NCI-H82 treated with DMSO at 0.1 percent for 48 hours (cell line): Measurements from ENCODE around the gene ZNF556.
"Not testable (repeated sequence)": the region's sequence is repeated elsewhere in the genome, so short reads cannot be mapped to it uniquely, and the experiment has no call there.

Experiments used
- DNase-seq: peaks from one replicate; lab custom pipeline; 2025; ENCODE audit not compliant: unreplicated experiment; lab: John Stamatoyannopoulos, UW

ZNF556 gene

DNA sequence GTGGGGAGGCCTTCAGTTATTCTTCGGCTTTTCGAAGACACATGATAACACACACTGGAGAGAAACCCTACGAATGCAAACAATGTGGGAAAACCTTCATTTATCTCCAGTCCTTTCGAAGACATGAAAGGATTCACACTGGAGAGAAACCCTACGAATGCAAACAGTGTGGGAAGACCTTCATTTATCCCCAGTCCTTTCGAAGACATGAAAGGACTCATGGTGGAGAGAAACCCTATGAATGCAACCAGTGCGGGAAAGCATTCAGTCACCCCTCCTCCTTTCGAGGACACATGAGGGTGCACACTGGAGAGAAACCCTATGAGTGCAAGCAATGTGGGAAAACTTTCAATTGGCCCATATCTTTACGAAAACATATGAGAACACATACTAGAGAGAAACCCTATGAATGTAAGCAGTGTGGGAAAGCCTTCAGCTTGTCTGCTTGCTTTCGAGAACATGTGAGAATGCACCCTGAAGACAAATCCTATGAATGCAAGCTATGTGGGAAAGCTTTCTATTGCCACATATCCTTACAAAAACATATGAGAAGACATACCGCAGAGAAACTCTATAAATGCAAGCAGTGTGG, 14.0 kb upstream of the ZNF556 start:
- DNase-seq, result no peak

DNA sequence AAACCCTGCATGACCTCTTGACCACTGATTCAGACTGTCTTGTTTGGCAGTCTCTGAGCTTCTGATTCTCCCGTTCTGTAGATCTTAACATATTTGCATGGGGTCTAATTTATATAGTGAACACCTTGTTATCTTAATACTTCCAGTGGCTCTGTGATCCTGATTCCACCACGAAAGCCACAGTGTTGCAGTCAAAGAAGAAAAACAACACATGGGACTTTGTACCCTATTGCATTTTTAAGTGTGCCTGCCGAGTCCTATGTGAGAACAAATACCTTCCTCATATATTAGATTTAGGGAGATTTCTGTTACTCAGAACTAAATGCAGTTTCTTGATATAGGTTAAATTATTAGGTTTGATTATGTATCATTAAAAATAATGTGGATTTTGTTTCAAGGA, 12.3 kb upstream of the ZNF556 start:
- no peak for DNase-seq

DNA sequence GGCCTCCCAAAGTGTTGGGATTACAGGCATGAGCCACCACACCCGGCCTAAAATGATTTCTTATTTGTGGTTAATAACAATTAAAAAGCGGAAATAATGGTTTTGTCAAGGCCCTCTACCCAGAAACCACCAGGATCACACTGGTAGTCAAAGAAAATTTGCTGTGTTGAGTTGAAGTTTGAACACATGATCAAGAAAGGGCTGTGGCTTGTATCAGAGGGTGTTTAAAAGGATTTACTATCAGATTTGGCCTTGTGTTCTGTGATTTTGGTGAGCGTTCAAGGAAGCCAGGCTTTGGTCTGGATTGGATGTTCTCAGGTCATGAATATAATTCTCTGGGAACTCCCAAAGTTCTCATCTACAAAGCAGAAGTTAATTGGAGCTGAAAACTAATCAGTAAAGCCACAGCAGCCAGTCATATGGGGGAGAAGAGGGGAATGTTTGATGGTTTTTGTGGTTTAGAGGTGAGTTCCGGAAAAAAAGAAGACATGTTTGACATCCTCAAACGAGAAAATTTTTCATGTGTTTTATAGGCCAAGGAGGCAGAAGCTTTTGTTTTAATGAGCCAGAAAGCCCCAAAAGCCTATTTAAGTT, 10.6 kb upstream of the ZNF556 start:
- DNase-seq, result no peak

DNA sequence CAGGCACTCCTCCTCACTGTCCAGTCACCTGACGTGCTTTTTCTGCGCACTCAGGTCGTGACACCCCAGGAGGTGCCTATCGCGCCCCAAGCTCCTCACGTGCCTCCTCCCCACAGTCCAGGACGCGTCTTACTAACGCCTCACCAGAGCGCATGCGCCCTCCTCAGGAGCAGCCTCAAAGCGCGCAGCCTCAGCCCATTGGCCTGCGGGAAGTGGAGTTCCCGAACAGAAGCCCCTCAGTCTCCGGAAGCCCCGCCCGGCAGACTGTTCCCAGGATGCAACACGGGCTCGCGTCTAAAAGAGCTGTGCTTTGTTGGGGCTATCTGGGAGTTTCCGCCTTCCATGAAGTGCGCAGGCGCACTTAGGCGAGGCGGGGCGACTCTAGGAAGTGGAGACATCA, 8.3 kb upstream of the ZNF556 start:
- no peak for DNase-seq

DNA sequence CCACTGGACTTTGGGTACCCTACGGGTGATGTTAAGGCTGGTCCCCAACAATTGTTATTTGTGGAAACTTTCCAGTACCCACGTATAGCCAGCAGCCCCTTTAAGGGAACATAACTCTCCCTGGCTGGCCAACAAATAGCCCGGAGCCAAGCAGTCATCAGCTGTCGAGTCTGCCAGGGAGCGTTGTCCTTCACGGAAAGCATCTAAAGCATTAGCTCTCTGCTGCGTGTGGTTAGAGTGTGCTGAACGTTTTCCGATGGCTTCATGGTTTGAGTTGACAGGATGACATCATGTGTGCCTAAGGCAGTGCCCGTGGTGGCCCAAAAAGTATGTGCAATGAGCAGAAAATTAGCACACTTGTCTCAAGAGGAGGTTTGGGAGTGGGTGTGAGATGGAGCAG, 3.3 kb upstream of the ZNF556 start:
- DNase-seq, result no peak

DNA sequence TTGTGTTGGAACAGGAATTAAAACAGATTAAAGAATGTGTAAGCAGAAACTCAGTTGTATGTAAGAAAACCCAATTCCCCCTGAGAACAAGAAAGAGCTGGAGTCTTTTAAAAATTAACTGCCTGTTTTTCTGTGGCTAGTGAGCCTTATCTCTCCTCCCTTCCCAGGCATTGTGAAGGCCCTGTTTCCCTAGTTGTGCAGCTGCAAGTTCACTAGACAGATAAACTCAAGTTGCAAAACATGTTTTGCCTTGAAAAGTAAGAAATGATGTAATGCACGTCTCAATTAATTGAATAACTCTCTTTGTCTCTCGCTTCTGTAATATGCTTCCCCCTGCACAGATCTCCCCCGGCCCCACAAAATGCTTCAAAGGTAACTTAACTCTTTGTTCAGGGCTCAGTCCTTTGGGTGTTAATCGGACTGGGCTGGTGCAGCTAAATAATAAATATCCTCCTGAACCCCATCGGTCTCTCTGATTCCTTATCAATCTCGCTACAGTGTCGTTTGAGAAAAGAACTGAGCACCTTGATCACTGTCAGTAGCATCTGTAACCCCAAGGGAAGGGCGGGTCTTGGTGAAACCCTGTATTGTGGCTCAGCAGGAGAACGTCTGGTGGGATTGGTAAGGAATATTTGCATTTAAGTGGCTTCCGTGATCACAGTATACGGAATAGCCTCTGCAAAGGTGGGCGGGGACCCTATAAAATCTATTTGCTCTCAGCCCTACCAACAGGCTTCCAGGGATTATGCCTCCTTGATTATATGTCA, 1.6 kb upstream of the ZNF556 start:
- DNase-seq, result no peak

DNA sequence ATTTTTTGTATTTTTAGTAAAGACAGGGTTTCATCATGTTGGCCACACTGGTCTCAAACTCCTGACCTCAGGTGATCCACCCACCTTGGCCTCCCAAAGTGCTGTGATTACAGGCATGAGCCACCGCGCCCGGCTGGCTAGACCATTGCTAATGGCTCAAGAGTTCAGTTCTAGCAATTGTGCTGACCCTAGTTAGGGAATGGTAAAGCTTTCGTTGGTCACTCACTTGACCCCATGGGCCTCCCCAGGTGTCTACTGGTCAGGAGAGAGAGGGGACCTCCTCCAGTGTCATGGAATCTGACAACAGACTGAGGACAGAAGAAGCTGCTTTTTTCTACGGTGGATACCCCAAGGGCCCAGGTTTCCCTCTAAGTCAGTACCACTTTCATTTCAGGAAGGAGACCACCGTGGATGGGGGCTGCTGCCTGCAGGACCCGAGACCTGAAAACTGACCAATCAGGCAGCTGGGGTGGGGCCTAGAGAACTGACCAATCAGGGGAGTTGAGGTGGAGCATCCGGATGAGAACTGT, 575 bp upstream of the ZNF556 start:
- DNase-seq, result no peak

DNA sequence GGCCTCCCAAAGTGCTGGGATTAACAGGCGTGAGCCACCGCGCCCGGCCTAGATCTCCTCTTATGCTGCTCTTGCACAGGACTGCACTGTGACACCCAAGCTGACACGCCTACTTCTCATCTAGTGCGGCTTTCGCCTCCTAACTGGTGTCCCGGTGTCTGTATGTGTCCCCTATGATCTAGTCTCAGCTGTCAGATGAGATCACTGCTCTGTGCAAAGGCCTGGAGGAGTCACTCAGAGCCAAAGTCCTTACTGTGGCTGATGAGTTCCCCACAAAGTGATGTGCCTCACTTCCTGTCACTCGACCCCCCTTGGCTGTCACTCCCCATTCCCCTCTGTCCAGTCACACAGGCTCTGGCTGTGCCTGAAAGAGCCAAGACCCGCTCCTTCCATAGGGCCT, 2.5 kb downstream of the ZNF556 start:
- no peak for DNase-seq

DNA sequence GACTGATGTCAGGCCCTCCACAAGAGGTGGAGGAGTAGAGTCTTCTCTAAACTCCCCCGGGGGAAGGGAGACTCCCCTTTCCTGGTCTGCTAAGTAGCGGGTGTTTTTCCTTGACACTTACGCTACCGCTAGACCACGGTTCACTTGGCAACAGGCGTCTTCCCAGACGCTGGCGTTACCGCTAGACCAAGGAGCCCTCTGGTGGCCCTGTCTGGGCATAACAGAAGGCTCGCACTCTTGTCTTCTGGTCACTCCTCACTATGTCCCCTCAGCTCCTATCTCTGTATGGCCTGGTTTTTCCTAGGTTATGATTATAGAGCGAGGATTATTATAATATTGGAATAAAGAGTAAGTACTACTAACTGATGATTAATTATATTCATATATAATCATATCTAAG, 5.0 kb downstream of the ZNF556 start:
- not testable (repeated sequence) for DNase-seq

DNA sequence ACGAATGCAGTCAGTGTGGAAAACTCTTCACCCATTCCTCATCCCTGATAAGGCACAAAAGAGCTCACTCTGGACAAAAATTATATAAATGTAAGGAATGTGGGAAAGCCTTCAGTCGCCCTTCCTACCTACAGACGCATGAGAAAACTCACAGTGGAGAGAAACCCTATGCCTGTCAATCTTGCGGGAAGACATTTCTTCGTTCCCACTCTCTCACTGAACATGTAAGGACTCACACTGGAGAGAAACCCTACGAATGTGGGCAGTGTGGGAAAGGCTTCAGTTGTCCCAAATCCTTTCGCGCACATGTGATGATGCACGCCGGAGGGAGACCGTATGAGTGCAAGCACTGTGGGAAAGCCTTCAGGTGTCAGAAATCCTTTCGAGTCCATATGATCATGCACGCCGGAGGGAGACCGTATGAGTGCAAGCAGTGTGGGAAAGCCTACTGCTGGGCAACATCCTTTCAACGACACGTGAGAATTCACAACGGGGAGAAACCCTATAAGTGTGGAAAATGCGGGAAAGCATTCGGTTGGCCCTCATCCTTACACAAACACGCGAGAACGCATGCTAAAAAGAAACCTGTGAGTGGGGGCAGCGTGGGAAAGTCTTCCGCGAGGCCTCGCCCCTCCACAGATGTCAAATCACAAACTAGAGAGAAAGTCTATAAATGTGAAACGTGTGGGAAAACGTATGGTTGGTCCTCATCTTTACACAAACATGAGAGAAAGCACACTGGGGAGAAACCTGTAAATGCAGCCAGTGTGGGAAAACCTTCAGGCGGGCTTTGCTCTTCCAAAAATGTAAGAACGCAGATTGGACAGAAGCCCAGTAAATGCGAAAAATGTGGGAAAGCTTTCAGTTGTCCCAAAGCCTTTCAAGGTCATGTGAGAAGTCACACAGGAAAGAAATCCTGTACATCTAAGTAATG, 10.5 kb downstream of the ZNF556 start:
- no peak for DNase-seq

DNA sequence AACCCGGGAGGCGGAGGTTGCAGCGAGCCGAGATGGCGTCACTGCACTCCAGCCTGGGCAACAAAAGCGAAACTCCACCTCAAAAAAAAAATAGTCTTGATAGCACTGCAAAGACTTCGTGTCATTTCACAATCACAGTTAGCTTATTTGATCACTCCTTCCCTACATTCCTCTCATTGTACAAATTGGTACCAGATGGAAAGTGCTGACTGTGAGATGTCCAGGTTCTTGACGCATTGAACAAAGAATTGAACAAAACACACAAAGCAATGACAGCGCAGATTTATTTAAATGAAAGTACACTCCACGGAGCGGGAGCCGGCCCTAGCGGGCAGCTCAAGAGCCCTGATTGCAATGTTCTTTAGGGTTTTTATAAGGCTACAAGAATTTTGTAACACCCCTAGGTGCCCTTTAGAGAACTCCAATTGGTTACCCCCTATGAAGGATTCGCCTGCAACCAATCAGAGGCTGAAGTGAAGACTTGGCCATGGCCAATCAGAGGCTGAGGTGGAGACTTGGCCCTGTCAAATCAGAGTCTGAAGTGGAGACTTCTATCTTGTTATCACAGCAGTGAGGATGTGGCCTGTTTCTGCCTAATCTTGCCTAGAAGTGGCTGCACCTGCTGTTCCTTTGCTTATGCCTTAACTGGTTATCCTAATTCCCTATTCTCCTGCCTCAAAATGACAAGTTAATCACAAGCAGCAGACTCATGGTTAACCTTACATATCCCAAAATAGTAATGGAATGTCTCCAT, 16.7 kb downstream of the ZNF556 start:
- DNase-seq, result no peak

DNA sequence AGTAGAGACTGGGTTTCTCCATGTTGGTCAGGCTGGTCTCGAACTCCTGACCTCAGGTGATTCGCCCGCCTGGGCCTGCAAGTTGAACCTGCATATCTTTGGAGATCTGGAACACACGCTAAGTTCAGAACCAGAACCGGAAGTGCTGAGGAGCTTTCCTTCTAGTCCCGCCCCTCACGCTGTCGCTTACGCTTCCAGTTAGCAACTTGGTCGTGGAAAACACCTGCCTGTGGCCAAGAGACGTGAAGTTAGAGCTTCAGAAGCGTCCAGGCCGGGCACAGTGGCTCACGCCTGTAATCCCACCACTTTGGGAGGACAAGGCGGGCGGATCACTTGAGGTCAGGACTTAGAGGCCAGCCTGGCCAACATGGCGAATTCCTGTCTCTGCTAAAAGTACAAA, 18.6 kb downstream of the ZNF556 start:
- no peak for DNase-seq

DNA sequence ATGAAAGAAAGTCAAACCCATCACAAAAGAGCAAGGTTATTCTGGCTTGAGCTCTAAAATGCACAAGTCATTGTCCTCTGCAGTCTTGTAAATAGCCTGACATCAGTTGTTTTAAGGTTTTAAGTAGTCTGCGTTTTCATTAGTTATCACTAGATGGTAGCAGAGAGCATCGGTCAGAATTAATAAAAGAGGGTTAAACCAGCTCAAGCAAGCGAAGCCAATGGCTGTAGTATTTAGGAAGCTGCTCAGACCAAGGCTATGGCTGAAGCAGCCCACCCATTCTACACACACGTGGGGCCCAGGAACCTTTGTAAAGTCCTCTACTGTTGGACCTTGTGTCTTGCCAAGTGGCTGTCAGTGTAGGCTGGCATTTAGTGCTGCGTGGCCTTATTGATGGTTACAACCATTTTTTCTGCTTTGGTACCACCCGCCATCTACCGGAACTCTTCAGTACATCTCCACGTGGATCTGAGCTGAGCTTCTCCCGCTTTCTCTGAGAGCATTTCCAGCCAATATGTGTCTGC, 20.3 kb downstream of the ZNF556 start:
- peak; percentile 35 for DNase-seq

DNA sequence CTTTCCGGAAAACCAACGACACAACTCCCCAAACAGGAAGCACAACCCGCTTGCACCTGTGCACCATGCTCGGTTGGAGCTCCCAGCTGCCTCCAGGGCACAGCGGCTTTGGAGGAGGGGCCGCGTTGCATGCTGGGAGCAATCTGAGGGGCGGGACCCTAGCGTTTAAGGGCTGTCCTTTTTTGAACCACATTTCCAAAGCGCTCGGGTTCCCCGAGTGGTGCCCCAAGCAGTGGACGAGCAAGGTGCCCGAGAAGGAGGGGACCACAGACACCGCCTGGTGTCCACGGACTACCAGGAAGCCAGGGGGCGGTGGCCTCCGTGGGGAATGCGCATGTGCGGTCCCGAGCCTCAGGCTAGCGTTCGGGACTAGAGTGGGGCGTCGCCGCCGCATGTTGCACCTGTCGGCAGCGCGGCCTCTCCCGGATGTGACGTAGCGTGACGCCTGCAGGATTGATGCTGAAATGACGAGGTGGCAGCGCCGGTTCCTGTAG, 21.6 kb downstream of the ZNF556 start:
- no peak for DNase-seq

DNA sequence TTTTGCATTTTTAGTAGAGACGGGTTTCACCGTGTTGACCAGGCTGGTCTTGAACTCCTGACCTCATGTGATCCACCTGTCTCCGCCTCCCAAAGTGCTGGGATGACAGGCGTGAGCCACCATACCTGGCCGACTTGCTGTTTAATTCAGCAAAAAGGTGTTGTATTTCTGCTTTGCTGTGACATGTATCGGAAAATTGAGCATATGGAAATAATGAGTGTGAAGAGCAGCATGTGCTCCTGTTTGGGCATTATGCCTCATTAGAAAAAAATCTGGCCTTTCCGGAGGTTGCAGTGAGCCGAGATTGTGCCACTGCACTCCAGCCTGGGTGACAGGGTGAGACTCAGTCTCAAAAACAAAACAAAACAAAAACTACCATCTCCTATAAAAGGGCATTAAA, 23.4 kb downstream of the ZNF556 start:
- DNase-seq, result not testable (repeated sequence)

DNA sequence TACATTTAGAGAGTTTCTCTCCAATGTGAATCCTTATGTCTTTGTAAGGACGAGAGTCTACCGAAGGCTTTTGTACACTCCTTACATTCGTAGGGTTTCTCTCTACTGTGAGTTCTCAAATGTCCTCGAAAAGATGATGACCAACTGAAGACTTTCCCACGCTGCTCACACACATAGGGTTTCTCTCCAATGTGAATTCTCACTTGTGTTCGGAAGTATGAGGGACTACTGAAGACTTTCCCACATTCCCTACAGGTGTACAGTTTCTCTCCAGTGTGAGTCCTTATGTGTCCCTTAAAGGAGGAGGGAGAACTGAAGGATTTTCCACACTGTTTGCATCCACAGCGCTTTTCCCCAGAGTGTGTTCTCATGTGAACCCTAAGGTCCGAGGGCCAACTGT, 29.6 kb downstream of the ZNF556 start:
- DNase-seq, result no peak

DNA sequence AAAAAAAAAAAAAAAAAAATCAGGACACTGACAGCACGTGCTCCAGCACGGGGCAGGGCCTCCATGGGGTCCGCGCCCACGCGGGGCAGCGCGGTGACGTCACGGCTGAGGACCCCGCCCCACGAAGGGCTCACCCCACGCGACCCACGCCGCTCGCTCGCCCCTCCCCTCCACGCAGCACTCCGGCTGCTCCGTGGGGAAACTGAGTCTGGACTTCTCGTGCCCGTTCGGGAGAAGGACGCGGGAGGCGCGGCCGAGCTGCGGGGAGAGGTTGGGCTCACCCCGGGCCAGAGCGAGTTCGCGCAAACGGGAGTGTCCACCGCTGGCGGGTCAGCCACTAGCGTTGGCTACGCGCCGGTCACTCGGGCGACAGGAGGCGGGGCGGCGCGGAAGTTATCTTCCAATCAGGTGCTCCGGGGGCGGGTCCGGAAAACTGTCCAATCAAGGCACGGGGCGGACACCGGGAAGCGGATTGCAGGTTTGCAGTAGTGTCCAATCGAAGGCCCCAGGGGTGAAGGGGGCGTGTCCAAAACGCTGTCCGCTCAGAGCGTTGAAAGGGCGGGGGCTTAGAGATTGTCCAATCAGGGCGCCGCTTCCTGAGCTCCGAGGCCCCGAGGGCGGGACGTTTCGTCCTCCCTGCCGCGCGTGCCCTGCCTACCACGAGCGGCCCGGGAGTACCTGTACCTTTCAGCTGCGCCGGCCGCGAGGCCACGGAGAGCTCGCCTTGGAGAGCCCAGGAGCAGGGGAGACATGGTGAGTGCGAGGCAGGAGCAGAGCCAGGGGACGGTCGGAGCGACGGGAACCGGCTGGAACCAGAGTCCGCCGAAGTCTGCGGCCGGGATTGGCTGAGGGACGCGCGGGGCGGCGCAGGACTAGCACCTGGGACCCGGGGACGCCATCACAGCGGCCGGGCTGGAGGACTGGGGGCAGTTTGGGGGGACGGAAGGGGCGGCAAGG, 33.4 kb downstream of the ZNF556 start, which contains the start of gene ZNF57:
TSS of gene ZNF57 (plus strand) at position 633 of the 957 bp plus-strand sequence. CDS start at position 751, 118 bp downstream.
- peak; percentile 88 for DNase-seq

DNA sequence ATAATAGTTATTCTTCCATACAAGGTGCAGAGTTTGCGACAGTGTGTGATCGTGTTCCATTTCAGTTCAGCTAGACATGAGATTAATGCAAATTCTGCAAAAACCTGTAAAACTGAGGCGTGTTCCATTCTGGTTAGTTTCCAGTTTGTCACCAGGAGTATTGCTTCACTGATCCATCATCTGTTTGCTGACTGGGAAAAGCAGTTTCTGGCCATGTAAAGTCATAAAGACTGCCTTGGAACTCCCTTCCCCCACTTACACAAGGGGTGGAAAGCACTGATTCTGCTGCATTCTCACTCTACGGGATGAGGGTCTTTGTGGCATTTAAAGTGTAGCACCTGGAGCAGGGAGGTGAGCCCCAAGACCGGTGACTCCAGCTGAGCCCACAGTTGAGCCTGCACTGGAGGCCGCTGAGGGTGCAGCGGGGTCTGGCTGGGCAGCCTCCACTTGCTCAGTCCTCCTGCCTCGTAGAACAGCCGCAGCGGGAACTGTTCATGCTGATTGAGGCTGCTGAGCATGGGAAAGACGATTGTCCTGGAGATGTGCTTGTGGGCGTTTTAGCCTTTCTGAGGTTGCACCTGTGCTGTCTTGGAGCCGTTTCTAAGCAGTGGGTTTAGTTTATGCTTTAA, 35.6 kb downstream of the ZNF556 start:
- DNase-seq, result no peak
